ENCODE measurements around the gene LCAT.

GRCh38 chr16:67967183-67967957, 23.4 kb upstream of the LCAT start:
- TF ChIP-seq CTCF (conservative IDR thresholded peaks at IDR 0.05; ENCODE audit: low read depth in 2 of 2) (no peak), POLR2AphosphoS5 (IDR thresholded peaks at IDR 0.05; ENCODE audit: low read depth) (no peak), EZH2 (IDR thresholded peaks at IDR 0.05; ENCODE audit: low read depth, unreplicated experiment) (no peak), CREB1 (CRISPR knock-in tag; IDR thresholded peaks at IDR 0.05; ENCODE audit: low read depth) (no peak)

All from GM23338 (cell line).